NCI-H226 (cell line): ENCODE results near the gene CYP19A1.
A peak's percentile ranks its signal among the peaks of the same experiment; 100 is the strongest.
"Not testable (repeated sequence)": the region's sequence is repeated elsewhere in the genome, so short reads cannot be mapped to it uniquely, and the experiment has no call there.

Experiments
- DNase-seq: peaks from one replicate; pipeline ENCODE4 v3.0.0-alpha.2; 2015

The CYP19A1 gene

GRCh38 chr15:51201581-51201980, 136.8 kb downstream of the CYP19A1 start:
- DNase-seq: no peak

- no peak for DNase-seq
Observed at GRCh38 chr15:51200792-51201191, 137.6 kb downstream of the CYP19A1 start.

- DNase-seq: no peak
Observed at GRCh38 chr15:51199541-51199940, 138.9 kb downstream of the CYP19A1 start.

GRCh38 chr15:51198701-51199232, 139.6 kb downstream of the CYP19A1 start:
- no peak for DNase-seq

GRCh38 chr15:51195459-51195858, 142.9 kb downstream of the CYP19A1 start:
- DNase-seq: no peak

GRCh38 chr15:51193979-51194378, 144.4 kb downstream of the CYP19A1 start:
- DNase-seq: no peak

GRCh38 chr15:51193526-51193925, 144.9 kb downstream of the CYP19A1 start:
- DNase-seq: no peak

- DNase-seq: peak; percentile 84
Observed at GRCh38 chr15:51192521-51193280, 145.7 kb downstream of the CYP19A1 start.

GRCh38 chr15:51191766-51192165, 146.6 kb downstream of the CYP19A1 start:
- peak; percentile 16 for DNase-seq

- peak; percentile 24 for DNase-seq
Observed at GRCh38 chr15:51191072-51191670, 147.2 kb downstream of the CYP19A1 start.

GRCh38 chr15:51190424-51191068, 147.8 kb downstream of the CYP19A1 start:
- DNase-seq: no peak

- no peak for DNase-seq
Observed at GRCh38 chr15:51189669-51190385, 148.6 kb downstream of the CYP19A1 start.

GRCh38 chr15:51188791-51189190, 149.6 kb downstream of the CYP19A1 start:
- not testable (repeated sequence) for DNase-seq

GRCh38 chr15:51186891-51187290, 151.5 kb downstream of the CYP19A1 start:
- no peak for DNase-seq

- DNase-seq: no peak
Observed at GRCh38 chr15:51186181-51186705, 152.2 kb downstream of the CYP19A1 start.

GRCh38 chr15:51185213-51186159, 152.9 kb downstream of the CYP19A1 start:
- no peak for DNase-seq

- no peak for DNase-seq
Observed at GRCh38 chr15:51184627-51185026, 153.8 kb downstream of the CYP19A1 start.

GRCh38 chr15:51183076-51183475, 155.3 kb downstream of the CYP19A1 start:
- DNase-seq: no peak

- DNase-seq: no peak
Observed at GRCh38 chr15:51181905-51182304, 156.5 kb downstream of the CYP19A1 start.

GRCh38 chr15:51181221-51181620, 157.2 kb downstream of the CYP19A1 start:
- no peak for DNase-seq

- no peak for DNase-seq
Observed at GRCh38 chr15:51180534-51180933, 157.9 kb downstream of the CYP19A1 start.

GRCh38 chr15:51180011-51180410, 158.4 kb downstream of the CYP19A1 start:
- DNase-seq: no peak
